Suppressor macrophage (primary cell): ENCODE measurements around the gene SPAG17.

Experiments
- DNase-seq, 4 experiments: peaks; one replicate each; pipeline ENCODE4 v3.0.0-alpha.2; 2020 to 2022
- total RNA-seq, 17 experiments: gene quantifications; one replicate each; lab custom pipeline; 2026; ENCODE audit warnings: mixed read lengths in 6 of 17, inconsistent platforms in 3 of 17; lab: John Stamatoyannopoulos, UW

Gene SPAG17
- total RNA-seq, result 0 to 7.2 (median 0.12) reads per million in 17 experiments

DNA sequence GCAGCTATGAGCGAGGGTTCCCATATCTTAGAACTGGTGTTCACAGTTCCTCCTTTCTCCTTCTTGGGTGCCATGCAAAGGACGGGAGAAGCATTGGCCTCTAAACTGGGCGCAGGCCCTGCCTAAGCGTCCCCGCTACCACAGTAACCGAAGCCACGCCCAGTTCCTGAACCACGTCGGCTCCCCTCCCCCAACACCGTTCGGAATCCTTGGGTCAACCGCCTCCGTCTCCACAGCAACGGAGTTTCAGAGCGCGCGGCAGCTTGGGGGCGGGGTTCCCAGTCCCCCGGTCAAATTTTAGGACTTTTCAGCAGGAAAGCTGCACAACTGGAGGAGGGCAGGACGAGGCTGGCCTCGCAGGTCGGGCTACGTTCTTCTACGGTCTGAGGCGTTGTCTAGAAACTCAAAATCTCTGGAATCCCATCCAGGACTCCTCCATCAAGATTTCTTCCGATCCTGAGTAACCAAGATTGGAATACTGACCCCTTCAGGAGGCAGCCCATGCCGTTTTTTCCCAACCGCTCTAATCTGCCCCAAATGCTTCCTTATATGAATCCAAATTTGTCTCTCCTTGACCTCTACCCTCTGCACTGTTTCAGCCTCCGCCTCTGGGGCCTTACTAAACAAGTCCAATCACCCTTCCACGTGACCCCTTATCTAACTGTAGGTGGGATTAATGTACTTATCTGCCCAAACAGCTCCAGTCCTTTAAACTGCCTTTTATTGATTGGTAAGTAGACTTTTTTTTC lies at the start of gene SPAG17:
SPAG17 (minus strand) TSS at position 145 of the 749 bp plus-strand sequence; CDS start at position 74, 71 bp downstream.
- peak; percentile 18 to 56 (median 34) for DNase-seq

DNA sequence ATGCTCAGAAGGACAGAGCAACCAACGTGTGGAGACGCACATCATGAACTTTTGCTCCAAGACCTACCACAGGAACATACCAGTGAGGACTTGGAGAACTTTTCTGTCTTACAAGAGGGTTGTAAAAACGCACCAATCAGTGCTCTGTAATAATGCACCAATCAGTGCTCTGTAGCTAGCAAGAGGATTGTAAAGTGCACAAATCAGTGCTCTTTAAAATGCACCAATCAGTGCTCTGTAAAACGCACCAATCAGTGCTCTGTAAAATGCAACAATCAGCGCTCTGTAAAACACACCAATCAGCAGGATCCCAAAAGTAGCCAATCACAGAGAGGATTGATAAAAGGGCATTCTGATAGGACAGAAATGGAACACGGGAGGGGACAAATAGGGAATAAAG lies 40.4 kb upstream of the SPAG17 start:
- DNase-seq, result no peak

DNA sequence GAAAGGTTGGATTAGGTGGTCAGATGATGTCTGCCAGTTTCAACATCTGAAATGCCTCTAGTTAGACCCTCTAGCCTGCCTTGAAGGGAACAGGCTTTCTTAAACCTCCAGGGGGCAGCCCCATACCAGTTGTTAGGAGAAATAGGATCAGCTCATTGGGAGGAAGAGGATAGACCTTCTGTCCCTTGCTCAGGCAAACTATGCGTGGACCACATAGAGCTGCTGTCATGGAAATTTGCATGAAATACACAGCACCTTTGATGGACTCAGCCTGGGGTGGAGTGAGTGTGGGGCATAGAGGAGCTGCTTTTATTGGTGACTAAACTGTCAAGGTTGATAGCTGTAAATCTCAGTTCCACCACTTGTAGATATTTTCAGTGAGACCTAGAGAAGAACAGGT lies 38.4 kb upstream of the SPAG17 start:
- DNase-seq, result no peak

DNA sequence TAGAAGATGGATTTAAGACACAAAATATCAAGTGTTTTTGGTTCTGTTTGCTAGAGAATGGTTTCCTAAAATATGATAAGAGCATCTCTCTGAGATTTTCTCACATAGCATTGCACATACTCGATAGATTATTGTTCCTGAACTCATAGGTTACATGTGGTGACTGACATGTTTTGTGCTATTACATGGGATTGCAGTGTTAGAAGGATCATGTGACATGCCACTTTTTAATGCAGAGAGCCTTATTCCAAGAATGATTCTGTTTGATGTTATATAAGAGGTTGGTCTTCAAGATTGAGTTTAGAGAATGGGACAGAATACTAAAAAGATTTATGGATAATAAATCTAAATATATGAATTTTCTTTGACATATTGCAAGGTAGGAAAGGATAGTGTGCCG lies 34.4 kb upstream of the SPAG17 start:
- no peak for DNase-seq

DNA sequence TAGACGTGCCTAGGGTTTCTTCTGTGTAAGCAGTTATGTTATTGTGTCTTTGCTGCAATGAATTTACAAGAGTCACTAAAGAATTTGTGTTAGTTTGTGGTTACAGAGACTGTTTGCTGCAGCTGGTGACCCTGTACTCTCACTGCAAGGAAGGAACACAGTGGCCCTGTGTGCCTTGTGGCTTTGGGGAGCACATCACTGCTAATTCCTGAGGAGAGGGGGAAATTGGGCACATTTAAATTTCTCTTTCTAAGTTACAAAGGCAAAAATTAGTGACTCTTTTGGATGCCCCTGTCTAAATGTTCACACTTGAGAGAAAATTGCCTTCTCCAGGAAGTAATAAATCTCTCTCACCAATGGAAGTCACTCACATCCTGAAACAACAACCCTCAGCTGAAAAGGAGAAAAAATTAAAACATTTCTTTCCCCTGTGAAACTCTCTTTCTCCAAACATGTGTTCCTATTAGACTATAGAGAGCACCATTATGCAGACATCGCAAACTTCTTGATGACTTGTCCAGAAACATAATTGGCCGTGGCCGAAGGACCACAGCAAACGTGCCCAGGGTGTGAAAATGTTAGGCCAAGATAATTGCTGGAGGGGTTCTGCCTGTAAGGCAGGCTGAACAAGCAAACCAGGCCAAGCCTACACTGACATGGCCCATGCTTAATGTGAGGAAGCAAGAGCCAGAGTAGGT lies 32.3 kb upstream of the SPAG17 start:
- no peak for DNase-seq

DNA sequence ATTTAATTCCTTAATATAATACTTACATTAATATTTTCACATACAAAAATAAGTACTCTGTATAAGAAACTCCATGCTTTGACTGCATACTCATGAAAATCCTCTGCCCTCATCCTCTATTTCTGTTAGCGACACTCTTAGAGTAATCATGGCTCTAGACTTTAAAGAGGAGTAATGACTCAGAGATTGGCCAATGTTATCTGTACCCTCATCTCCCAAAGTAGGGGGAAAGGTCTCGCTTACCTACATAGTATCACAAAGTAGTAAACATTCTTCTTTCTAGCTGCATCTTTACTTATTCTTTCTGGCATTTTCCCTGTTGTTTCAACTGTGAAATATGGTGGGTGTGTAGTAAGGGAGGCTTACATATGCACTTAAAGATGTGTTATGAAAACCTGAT lies 29.8 kb upstream of the SPAG17 start:
- DNase-seq, result no peak

DNA sequence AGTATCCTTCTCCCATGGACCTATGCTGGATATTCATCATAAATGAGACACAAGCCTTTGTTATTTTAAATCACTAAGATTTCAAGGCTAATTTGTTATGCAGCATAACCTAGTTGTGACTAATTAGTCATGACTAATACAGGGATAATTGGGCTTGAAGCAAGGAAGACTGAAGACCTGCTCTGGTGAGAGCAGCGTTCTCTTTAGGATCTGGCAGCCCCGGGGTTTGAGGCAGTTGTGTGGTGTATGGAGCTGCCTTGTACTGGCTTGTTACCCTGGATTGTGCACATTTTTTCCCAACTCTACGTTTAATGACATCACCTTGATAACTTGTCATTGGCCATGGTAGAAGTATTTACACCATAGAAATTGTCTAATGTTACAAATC lies 25.7 kb upstream of the SPAG17 start:
- no peak for DNase-seq

DNA sequence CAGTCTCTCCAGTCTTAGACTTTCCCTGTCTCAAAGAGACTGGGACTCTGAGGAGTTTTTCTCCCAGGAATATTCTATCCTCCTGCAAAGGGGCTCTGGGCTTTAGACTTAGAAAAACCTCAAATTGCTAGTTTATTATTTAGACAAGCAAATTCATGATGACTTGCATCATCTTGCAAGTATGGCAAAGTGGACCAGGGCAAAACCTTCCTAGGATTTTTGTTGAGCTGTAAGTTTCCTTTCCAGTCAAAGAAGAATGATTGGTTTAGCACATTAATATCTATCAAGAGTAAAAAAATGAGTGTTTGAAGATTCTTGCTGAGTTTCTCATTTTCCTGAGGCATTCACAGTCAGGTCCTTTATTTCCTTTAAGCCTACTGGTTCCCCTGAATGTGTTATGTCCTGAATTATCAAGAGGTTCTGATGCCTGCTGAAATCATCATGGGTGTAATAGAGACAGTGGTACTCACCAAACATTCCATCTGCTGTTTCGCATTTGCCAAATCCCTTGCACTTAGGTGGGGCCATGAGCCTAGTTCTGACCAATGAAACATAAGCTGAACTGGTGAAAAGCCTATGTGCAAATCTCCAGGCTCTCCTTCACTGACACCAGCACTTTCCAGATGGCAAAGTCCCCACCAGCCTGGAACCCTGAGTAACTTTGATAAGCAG lies 25.2 kb upstream of the SPAG17 start:
- DNase-seq, result no peak

DNA sequence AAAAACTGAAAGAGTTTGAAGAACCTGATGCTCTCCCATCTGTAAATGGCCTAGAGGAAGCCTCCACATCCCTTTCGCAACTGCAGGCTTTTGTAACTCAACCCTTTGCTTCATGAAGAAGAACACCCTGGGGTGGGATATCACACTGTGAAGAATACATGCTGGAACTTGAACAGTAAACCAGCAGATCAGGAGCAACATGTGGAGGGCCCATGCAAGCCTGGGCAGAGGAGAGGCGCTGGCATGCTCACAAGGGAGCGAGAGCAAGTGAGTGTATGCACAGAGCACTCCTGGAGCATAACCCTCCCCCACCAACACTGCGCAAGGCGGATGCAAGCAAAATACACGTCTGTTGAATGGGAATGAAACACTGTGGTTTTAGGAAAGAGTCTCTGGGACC lies 24.6 kb upstream of the SPAG17 start:
- DNase-seq, result no peak

DNA sequence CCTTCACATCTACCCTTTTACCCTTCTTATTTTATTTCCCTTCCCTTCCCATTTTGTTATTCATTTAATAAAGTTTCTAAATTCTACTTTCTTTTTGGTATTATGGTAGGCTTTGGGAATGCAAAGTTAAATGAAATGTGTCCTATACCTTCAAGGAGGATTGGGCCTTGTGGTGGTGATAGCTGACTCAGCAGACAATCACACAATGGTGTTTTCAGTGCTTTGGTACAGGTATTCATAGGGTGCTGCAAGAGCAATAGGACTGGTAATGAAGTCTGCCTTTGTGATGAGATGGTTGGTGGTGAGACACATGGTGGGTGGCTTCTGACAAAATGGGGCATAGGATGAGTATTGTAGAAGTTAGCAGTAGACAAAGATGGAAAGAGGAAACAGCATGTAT lies 21.9 kb upstream of the SPAG17 start:
- no peak for DNase-seq

DNA sequence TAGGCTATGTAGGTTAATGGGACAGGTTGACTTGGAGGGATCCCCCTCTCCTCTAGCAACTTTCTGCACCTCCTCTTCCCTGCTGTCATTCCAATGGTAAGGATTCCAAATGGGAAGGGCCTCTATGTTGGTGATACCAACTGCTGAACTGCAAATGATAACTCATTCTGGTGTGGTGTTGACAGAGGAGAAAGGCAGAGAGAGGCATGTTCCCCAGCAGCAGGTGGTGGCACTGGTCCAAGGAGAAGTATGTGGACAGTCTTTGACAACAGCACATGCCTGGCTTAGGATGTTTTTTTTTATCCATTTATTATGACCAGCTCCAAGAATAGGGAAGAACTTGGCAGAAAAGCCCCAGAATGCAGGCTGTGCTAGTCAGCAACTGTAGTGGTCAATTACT lies 19.6 kb upstream of the SPAG17 start:
- no peak for DNase-seq

DNA sequence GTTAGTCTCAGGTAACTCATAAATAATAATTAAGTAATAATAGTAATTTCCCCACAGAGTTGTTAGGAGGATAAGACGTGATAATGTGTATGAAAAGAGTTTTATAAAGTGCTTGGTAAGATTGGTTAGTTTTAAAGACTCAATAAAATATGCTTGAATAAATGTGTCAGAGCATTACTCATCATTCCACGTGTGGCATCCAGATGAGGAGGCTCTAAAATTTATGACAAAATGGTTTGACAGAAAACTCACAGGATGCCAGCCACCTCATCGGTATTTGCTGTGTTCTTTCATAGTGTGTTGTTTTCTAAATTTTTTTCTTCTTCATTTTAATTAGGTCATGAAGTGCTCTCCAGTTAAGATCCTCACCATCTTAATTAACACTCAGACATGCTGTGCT lies 19.1 kb upstream of the SPAG17 start:
- DNase-seq, result no peak

DNA sequence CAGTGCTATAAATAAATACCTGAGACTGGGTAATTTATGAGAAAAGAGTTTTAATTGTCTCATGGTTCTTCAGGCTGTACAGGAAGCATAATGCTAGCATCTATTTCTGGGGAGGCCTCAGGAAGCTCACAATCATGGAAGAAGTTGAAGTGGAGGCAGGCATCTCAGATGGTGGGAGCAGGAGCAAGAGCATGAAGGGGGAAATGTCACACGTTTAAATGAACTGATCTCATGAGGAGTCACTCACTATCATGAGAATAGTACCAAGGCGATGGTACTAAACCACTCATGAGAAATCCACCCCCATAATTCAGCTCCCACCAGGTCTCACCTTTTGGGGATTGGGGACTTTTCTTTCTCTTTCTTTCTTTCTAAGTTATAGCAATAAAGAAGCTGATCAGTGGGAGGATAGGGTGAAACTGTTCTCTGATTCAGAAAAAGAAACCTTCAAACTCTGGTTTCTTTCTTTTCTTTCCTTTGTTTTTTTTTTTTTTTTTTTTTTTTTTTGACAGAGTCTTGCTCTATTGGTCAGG lies 17.1 kb upstream of the SPAG17 start:
- no peak for DNase-seq

DNA sequence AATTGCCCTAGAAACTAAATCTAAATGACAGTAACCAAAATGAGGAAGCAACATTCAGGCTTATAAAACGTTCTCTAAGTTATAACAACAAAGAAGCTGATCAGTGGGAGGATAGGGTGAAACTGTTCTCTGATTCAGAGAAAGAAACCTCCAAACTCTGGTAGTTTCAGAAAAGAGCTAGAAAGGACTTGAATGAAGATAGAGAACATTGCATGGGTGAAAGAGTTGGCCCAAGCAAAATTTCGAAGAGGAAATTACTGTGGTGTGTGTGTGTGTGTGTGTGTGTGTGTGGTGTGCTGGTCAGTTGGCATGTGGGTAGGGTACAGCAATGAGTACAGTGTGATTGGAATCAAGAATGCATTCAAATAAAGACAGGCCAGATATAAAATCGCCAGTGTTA lies 16.5 kb upstream of the SPAG17 start:
- no peak for DNase-seq

DNA sequence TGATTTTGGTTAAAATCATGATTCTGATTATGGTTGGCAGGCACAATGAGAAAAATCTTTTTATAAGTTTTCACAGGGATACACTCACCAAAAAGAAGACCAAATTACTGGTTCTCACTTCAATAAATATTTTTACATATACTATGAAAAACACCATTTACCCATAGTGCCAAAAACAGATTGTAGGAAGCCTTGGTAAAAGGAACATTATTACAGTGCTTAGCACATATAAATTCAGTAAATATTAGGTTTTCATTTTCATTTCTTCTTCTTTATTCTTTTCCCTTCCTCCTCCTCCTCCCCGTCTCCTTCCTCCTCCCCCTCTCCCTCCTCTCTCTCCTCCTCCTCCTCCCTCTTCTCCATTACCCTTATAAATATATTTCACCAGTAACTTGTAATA lies 15.8 kb upstream of the SPAG17 start:
- no peak for DNase-seq

DNA sequence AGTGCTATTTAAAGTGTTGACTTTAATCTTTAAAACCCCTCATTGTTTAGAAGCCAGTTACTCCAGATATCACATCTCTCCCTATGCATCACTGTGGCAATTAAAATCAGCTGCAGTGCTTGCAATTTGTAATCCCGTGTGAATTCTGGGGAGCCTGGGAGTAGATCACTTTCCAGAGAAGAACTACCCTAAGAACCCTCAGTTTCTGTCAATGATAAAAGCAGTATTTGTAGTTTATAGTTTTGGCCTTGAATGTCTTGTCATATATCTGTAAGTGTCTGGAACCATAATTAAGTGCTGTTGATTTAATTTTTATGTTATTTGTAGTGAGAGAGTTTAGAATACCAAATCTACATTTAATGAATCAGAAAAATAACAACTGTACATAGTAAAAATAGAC lies 5.5 kb upstream of the SPAG17 start:
- DNase-seq, result no peak

DNA sequence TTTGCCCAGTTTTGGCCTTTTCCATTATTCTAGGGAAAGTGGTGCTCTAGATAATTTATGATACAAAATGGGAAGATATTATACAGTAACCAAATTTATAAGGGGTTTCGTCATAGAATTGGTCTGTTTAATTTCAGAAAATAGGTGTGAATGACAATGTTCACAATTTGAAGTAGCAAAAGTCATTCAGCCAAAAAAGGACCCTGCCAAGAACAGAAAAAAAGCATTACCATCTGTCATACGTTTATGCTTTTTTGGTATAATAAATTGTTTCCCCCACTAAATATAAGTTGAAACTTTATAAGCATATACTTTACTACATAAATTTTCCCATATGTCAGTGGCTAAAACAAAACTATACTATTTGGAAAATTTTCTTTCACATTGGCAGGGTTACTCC lies 4.5 kb upstream of the SPAG17 start:
- no peak for DNase-seq

DNA sequence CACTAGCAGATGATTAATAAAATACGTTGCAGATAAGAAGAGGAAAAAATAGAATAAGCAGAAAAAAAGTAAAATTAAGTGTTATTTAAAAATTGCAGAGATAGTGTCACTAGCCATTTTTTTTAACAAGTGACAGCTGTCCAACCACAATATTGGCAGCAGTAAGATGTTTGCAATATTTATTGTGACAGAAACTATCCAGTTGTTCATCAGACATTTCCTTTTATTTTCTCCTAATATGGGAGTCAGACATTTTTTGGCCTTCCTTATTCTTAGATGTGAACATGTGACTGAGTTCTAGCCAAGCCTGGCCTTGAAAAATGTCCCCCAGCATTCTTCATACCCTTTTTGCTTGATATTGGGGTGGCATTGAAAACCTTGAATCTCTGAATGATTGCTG lies 3.4 kb upstream of the SPAG17 start:
- DNase-seq, result no peak

DNA sequence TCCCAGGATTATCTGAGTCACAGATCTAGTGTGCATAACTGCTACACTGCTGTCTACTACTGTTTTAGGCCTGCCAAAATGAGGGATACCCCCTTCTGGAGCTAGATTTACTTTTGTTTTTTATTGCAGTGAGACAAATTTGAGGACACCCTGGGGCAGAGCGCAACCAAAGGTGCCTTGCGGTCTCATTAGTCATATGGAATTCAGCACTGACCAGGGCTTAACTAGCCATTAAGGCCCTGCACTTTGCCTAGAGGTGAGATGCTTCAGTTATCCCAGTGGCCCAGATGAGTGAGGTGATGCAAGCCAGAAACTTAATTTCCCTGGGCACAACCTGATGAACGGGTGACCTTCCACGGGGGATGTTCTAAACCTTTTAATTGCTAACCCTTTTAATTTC lies 998 bp upstream of the SPAG17 start:
- no peak for DNase-seq

DNA sequence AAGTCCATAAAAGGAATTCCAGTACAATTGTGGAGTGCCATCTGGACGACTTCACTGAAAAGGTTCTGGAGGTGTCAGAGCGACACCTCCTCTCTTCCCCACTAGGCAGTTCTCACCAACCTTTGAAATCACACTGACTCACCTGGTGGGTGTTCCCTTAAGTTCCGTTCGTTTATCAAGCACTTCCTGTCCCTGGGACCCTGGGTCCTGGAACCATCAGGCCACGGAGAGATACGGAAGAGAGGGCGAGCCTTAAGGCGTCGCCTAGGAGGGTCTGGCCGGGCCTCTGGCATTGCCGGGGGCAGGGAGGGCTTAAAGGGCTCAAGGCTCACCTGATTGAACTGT lies 317 bp downstream of the SPAG17 start:
- no peak for DNase-seq

DNA sequence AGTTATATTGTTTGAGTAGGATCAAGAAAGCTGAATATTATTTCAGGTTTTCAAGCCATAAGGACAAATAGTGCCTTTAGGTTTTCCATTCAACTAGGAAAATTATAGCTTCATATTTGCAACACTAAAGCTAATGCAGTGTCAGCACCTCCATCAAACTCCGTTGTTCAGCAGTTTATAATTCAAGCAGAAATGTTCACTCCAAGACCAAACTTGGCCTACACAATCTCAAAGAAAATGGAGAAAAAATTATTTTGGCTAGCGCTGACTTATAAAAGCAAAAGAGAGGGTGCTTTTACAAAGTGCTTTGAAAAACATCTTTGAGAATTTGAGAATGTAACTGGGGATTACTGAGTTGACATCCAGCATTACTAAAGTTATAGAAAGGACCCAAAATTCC lies 1.4 kb downstream of the SPAG17 start:
- DNase-seq, result no peak

DNA sequence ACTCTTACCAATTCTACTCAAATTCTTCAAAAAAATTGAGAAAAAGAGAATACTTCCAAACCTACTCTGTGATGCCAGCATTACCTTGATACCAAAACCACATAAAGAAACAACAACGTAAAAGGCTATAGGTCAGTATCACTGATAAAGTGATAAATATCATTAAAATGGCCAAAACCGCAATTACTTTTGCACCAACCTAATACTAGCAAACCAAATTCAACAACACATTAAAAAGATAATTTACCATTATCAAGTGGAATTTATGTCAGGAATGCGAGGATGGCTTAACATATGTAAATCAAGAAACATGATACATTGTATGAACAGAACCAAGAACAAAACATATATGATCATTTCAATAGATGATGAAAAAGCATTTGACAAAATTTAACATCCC lies 7.0 kb downstream of the SPAG17 start:
- DNase-seq, result no peak

DNA sequence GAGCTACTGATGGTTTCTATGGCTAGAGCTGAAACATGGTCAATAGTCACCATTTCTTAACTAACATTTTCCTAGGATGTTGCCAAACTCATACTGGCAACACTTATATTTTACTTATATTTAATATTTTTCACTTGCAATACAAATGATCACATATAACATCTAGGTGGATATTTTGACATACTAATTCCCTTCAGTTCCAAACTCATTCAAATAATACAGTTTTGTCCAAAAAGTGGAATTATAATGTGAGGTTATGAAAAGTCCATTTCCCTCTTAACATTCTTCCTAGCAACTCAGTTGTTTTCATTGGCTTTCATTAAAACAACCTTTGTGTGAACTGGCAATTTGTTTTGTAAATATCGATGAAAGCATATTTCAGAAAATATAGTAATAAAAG lies 16.0 kb downstream of the SPAG17 start:
- DNase-seq, result no peak

DNA sequence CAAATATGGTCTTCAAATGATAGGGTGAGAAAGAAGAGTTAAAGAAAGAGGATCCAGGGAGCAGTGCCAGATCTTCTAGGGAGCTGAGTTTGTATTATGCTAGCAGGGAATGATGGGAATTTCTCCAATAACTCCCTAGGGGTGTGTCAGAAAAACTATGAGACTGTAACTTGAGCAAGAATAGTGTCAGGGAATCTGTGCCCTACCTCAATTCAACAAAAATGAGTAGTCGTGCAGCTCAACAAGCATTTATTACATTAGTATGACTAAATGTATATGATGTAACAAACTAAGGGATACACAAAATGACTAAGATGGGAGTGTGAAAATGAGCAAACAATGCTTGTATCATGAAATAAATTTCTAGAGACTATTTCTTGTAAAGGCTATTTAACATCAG lies 24.2 kb downstream of the SPAG17 start:
- no peak for DNase-seq
